Adrenal gland (tissue), 5 donors: ENCODE results near the gene PARVB.

Experiments
- POLR2A ChIP-seq, 2 donors: fragments of 450-650 bp; IDR thresholded peaks; one replicate each; pipeline ENCODE4 v1.6.1; 2017; ENCODE audit warnings: antibody characterized with exemption in 2 of 2, mild to moderate bottlenecking in 2 of 2, moderate library complexity in 1 of 2
- TF ChIP-seq, protein P1 (sequence below), 6 experiments: fragments of 450-650 bp in 4 of 6; fragments of 200-600 bp in 2 of 6; sonication (generic) in 1 of 6; IDR thresholded peaks; 1 replicate in 5 of 6; 2 replicates in 1 of 6; pipeline versions ENCODE4 v1.5.1 to v1.8.0; 2016 to 2021; ENCODE audit warnings: antibody characterized with exemption in 6 of 6, mild to moderate bottlenecking in 2 of 6, moderate library complexity in 1 of 6
- donor health status: DM: no; HTN: no; CAD: no.

DNA sequence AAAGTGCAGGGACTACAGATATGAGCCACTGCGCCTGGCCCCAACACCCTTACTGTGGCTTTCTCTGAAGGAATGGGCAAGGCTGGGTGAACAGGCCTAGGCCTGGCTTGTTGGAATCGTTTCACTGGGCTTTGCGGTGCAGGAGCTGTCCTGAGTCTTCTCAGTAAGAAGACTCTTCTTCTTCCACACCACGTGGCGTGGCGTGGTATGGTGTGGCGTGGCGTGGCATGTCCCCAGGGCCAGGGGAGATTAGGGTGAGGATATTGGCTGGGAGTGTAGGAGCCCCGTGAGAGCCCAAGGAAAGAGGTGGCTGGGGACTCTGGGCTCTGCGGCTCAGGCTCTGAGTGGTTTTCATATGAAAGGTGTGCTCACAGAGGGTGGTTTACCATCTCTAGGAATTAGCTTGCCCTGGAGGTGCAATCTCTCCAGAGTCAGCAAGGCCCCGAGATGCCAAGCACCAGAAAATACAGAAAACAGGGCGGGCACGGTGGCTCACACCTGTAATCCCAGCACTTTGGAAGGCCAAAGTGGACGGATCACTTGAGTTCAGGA lies 70.7 kb downstream of the PARVB start:
- no peak for TF ChIP-seq POLR2A (IDR thresholded peaks at IDR 0.05)
- TF ChIP-seq, protein P1, sequence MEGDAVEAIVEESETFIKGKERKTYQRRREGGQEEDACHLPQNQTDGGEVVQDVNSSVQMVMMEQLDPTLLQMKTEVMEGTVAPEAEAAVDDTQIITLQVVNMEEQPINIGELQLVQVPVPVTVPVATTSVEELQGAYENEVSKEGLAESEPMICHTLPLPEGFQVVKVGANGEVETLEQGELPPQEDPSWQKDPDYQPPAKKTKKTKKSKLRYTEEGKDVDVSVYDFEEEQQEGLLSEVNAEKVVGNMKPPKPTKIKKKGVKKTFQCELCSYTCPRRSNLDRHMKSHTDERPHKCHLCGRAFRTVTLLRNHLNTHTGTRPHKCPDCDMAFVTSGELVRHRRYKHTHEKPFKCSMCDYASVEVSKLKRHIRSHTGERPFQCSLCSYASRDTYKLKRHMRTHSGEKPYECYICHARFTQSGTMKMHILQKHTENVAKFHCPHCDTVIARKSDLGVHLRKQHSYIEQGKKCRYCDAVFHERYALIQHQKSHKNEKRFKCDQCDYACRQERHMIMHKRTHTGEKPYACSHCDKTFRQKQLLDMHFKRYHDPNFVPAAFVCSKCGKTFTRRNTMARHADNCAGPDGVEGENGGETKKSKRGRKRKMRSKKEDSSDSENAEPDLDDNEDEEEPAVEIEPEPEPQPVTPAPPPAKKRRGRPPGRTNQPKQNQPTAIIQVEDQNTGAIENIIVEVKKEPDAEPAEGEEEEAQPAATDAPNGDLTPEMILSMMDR (IDR thresholded peaks at IDR 0.05) = no peak
